GM18526 (cell line): ENCODE results near the gene RAB3D.
A peak's percentile ranks its signal among the peaks of the same experiment; 100 is the strongest.

ENCODE experiments used
- POLR2A ChIP-seq: IDR thresholded peaks from 3 replicates; pipeline ENCODE4 v1.6.1; 2011; ENCODE audit not compliant: insufficient read length; ENCODE audit errors: extremely low read depth

Gene RAB3D, protein sequence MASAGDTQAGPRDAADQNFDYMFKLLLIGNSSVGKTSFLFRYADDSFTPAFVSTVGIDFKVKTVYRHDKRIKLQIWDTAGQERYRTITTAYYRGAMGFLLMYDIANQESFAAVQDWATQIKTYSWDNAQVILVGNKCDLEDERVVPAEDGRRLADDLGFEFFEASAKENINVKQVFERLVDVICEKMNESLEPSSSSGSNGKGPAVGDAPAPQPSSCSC

DNA sequence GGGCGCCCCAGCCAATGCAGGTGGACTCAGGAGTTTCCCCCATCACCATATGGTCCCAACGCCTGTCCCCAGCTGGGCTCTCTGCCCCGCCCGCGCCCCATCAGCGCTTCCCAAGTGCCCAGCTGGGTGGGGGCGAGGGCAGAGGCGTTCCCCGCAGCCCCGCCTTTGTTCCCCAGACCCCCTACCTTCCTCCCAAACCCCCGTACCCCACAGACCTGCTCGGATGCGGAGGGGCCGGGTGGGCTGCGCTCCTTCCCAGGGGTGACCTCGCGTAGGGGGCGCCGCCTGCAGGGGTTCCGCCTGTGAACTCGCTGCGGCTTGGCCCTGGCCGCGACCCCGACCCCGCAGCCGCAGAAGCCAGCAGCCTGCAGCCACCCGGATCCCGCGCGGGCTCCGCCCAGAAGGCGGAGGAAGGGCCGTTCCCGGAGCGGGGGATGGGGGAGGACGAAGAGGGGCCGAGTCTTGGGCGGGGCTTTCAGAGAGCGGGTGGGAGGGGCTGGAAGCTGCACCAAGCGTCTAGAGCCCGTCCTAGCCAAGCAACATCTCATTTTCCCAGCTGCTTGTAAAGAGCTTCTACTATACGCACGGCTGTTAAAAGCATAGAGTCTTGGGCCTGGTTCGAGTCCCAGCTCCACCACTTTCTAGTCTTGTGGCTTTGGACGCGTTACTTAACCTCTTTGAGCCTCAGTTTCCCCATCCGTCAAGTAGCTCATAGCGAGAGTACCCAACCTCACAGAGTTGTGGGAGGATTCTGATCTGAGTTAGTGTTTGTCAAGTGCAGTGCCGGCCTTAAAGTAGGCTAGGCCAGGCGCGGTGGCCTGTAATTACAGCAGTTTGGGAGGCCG lies at the start of gene RAB3D:
Gene RAB3D (minus strand): TSS at position 404 of the 845 bp plus-strand sequence. CDS start 2,258 bp downstream, outside the sequence.
- peak; percentile 63 for TF ChIP-seq POLR2A

DNA sequence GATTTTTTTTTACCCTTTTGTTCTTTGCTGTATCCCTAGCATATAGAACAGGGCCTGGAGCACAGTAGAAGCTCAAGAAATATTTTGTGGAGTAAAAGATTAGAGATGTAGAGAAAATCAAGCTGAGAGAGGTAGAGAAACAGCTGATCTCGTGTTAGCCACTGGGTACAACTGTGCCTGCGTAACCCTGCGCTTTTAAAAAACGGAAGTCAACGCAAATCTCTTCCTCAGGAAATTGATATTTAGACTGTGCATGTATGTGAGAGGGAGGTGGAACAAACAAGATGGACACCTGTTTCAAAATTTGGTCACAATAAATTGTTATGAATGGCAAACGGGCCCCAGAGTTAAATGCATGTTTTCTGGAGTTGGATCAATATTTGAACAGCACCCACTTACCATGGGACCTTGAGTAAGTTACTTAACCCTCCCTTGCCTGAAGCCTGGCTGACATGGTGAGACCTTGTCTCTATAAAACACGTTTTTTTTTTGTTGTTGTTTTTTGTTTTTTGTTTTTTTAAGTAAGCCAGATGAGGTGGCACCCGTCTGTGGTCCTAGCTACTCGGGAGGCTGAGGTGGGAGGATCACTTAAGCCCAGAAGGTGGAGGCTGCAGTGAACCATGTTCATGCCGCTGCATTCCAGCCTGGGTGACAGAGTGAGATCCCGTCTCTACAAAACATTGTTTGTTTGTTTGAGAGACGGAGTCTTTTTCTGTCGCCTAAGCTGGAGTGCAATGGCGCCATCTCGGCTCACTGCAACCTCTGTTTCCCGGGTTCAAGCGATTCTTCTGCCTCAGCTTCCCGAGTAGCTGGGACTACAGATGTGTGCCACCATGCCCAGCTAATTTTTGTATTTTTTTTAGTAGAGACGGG lies 47.9 kb upstream of the RAB3D start:
- TF ChIP-seq POLR2A, result no peak

DNA sequence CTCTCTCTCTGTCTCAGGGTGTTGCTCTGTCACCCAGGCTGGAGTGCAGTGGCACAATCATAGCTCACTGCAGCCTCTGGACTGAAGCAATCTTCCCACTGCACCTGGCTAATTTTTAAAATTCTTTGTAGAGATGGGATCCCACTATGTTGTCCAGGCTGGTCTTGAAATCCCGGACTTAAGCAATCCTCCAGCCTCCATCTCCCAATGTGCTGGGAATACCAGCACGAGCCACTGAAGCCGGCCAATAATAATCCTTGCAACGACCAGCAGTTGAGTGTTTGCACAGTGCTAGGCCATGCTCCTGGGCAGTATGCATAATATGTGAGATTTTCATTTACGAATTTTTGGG lies 45.3 kb upstream of the RAB3D start:
- no peak for TF ChIP-seq POLR2A

DNA sequence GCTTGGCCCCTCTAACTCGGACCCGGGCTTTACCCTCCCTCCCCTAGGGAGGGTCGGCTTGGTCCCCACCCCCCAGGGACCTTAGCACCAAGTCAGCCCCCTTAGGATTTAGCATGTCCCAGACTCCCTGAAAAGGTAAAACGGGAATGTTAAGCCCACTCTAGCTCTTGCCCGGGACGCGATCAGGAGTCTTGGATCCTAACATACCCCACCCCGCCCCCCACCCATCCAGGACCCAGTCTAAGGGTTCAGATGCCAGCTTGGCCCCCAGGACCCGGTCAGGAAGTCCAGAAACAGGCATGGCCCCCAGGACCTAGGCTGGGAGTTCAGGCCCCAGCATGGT lies 44.2 kb upstream of the RAB3D start:
- no peak for TF ChIP-seq POLR2A

DNA sequence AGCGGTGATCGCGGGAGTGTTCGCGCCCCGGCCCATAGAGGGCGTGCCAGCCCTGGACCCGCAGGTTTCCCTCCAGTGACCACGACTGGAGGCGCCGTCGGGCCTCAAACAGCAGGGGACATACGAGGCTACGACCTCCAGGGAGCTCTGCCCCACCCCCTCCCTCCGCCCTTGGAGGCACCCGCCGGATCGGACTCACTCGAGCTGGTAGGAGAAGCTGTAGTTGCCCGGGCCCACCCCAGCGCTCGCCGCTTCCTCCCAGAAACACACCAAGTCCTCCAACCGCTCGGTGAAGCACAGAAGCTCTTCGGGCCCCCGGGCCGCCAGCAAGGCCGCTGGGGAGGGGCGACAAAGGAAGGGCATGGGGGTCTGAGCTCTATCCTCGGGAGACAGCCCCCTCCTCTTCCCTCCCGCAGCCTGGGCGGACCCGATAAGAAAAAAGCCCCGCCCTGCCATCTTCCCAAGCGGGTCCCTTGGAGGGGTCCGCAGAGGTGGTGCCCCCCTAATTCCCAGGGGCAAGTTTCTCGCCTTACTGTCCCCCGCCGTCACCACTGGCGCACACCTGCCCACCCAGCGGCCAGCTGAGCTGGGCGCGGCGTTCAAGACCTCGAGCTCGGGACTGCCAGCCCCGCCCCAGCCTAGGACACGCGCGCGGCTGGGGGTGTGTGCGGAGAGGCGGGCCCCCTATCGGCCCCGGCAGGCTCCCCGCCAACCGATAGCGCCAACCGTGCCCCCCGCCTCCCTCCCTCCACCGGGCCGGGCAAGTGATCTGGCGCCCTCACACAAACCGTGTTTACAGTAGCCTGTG lies 43.6 kb upstream of the RAB3D start:
- no peak for TF ChIP-seq POLR2A

DNA sequence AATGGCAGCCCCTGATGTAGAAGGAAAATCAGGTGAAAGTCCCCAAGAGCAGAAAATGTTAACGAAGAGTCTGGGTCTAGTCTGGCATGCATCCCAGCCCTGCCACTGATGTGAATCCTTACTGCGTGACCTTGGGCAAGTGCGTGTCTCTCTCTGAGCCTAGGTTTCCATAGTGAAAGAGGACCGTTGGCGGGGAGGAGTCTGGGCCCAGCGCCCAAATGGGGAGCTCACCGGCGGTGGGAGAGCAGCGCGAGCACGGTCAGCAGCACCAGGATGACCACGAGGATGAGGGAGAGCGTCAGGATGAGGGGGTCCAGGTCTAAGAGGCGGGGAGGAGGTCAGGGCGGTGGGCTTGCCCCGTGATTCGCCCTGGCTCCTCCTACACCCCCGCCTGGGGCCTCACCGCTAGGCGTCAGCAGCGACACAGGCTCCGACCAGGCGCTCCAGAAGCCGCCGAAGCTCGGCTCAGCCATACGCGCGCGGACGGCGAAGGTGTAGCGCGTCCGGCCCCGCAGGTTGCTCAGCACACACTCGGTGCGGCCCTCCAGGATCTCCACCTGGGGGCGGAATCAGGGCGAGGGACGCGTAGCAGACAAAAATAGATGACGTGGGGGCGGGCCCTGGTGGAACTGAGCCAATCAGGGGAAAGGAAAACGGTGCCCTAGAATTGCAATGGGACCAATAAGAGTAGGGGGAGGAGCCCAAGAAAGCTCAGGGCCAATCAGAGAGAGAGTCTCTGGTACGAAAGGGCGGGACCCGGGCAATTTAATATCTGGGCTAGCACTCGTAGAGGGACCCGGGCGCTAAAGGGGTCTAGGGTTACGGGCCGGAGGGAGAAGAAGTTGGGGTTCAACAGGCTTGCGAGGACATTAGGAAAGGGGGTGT lies 41.4 kb upstream of the RAB3D start:
- TF ChIP-seq POLR2A, result peak; percentile 92

DNA sequence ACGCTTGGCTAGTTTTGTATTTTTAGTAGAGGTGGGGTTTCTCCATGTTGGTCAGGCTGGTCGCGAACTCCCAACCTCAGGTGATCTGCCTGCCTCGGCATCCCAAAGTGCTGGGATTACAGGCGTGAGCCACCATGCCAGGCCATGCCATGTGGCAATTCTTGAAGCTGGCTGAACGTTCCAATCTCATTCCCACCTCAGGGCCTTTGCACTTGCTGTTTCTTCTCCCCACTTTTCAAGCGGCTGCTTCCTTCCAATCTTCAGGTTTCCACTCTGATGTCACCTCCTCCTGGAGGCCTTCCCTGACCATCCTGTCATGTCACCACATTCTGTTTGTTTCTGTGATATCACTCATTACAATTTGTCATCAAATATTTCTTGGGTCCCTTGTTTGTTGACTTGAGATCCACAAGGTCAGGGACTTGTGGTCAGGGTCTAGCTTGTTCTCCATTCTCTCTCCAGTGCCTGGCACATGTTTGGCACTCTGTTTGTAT lies 40.4 kb upstream of the RAB3D start:
- TF ChIP-seq POLR2A, result no peak

DNA sequence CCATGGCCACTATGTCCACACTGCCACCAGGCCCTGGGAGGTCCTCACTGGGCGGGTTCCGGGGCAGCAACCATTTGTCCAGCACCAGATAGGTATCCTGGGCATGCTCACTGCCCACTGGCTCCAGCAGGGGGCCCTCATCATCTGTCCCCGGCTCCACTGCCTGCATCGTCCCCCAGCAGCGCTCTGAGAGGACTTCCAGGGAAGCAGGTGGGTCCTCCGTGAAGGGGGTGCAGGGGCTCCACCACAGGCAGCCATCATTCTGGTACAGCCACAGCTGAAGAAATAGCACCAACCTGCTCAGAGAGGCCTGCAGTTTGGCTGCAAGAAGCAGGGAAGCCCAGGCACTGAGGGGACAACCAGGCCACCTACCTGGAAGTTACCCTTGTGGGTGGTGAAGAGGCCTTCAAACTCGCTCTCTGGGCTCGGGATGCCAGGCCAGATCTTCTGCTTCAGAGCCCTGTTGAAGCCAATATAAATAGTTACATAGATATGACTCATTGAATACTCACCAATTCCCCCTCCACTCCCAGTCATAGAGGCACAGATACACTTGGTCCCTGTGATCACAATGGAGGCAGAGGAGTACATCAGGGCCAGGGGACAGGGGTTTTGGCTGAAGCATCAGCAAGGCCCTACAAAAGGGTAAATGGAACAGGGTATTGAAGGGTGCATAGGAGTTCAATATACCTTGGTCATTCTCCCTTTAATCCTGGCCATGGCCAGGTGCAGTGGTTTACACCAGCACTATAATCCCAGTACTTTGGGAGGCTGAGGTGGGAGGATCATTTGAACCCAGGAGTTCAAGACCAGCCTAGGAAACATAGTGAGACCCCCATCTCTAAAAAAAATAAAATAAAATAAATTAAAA lies 39.1 kb upstream of the RAB3D start:
- no peak for TF ChIP-seq POLR2A

DNA sequence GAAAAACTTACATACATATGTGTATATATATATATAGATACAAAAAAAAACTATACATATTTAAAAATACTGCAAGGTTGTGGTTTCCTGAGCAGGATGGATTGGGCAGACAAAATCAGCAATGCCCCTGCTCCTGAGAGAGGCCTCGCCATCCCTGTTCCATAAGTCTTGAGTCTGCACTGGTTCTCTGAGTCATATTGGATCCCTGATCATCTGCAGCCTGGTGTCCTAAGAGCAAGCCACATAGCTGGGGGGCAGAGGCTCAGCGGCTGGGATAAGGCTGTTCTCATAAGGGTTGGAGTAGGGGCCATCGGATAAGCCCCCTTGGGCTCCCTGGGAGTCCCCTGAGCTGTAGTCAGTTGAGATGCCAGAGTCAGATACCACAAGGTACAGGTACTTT lies 38.3 kb upstream of the RAB3D start:
- no peak for TF ChIP-seq POLR2A

DNA sequence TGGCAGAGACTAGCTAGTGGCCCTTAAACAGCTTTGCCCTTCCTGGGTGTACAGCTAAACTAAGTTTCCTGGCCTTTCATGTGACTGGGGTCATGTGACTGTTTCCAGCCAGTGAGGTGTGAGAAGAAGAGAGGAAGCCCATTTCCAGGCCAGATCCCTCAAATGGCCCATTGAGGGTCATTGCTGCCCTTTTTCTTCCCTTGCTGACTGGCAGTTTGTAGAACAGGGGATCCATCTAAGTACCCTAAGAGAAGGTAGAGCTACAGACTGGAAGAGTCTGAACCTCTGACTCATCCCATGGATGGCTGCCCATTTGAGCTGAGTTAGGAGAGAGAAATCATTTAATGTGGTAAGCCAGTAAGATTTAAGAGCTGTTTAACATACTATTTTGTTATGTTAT lies 37.8 kb upstream of the RAB3D start:
- no peak for TF ChIP-seq POLR2A

DNA sequence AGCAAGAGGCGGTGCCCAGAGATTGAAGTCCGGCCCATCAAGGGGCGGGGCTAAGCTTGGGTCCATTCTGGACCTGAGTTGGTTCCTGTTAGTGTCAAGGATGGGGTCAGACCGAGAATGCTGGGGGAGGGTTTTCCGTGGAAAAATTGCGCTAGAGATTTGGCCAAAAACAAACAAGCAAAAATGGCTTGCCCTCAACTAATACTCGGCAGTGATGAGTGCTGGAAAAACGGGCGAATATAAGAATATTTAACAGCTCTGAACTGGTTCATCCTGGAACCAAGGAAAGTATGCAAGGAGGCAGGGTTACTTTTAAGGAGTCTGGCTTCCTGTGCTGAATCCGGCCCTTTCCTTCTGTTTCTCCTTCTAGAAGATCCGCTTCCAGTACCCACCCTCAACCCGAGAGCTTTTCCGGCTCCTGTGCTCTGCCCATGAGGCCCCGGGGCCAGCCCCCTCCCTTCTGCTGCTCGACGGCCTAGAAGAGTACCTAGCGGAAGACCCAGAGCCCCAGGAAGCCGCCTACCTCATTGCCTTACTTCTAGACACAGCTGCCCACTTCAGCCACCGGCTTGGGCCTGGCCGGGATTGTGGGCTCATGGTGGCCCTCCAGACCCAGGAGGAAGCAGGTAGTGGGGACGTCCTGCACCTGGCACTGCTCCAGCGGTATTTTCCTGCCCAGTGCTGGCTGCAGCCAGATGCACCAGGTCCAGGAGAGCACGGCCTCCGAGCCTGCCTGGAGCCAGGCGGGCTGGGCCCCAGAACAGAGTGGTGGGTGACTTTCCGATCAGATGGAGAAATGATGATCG lies 35.9 kb upstream of the RAB3D start:
- peak; percentile 48 for TF ChIP-seq POLR2A

DNA sequence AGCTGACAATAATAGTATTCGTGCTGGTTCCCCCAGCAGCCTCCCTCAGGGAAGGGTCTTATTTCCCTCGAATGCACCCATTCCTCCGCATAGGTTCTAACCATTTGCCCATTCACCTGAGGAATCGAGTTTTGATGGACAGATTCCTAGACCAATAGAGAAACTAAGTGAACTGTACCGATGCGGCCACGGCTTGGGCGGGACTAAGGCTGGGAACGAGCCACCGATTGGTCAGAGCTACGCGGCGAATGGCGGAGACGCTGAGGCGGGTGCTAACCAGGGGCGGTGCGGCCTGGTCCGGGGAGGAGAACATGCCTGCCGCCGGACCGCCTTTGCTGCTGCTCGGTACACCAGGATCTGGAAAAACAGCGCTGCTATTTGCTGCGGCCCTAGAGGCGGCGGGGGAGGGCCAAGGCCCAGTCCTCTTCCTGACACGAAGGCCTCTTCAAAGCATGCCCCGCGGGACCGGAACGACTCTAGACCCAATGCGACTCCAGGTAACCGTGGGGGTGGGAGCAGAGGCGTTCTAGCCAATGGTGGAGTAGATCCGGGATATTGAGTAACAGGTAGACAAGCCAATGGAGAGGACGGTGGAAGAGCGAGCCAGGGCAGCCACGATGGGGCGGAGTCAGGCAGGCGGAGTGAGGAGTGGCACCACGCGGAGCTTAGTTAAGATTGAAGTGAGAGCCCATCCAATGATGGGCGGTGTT lies 35.1 kb upstream of the RAB3D start, which contains the start of gene SWSAP1:
Gene SWSAP1 (plus strand): TSS at position 234 of the 710 bp plus-strand sequence. CDS start 15 bp downstream, at position 249.
- TF ChIP-seq POLR2A, result peak; percentile 62
